ENCODE results near the gene TRPM2. TPM values are rescaled to one million over a fixed set of nuclear protein-coding genes. Genes with fewer than 3 reads are reported as not detected.

TRPM2 gene
- total and polyA plus RNA-seq, 2 of the 8 experiments (the other 6 are each of a cell fraction or from before 2014, with no cell fraction given), result 0.27 to 0.28 TPM

DNA sequence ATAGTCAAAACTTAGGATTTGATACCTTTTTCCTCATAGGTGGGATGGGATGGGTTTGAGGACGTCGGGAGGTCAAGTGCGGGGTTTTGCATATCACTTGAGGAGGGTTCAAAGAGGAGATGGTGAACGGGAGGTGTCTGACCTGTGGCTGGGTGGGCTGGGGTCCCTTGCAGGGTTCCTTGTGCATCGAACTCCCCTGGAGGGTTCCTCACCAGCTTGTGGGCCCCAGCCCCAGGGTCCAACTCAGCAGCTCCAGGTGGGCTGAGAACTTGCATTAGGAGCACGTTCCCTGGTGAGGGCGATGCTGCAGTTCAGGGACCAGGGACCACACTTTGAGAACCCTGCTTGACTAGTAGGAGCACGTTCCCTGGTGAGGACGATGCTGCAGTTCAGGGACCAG is 23.2 kb downstream of the TRPM2 start (continued):
- TF ChIP-seq, protein P1, sequence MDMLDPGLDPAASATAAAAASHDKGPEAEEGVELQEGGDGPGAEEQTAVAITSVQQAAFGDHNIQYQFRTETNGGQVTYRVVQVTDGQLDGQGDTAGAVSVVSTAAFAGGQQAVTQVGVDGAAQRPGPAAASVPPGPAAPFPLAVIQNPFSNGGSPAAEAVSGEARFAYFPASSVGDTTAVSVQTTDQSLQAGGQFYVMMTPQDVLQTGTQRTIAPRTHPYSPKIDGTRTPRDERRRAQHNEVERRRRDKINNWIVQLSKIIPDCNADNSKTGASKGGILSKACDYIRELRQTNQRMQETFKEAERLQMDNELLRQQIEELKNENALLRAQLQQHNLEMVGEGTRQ (IDR thresholded peaks at IDR 0.05; ENCODE audit: low read length), result no peak
- TF ChIP-seq YY1 (IDR thresholded peaks at IDR 0.05; ENCODE audit: low read depth, low read length), result no peak
- TF ChIP-seq, protein P2, sequence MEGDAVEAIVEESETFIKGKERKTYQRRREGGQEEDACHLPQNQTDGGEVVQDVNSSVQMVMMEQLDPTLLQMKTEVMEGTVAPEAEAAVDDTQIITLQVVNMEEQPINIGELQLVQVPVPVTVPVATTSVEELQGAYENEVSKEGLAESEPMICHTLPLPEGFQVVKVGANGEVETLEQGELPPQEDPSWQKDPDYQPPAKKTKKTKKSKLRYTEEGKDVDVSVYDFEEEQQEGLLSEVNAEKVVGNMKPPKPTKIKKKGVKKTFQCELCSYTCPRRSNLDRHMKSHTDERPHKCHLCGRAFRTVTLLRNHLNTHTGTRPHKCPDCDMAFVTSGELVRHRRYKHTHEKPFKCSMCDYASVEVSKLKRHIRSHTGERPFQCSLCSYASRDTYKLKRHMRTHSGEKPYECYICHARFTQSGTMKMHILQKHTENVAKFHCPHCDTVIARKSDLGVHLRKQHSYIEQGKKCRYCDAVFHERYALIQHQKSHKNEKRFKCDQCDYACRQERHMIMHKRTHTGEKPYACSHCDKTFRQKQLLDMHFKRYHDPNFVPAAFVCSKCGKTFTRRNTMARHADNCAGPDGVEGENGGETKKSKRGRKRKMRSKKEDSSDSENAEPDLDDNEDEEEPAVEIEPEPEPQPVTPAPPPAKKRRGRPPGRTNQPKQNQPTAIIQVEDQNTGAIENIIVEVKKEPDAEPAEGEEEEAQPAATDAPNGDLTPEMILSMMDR (IDR thresholded peaks at IDR 0.05; ENCODE audit: control extremely low read depth in 1 of 3, insufficient read depth in 1 of 3, low read depth in 1 of 3, low read length in 3 of 3), result no peak
- TF ChIP-seq SP1 (IDR thresholded peaks at IDR 0.05; ENCODE audit: low read depth, low read length), result no peak
- TF ChIP-seq BRCA1 (IDR thresholded peaks at IDR 0.05; ENCODE audit: low read depth, low read length), result no peak

Data from H1 (cell line).